Activated CD4-positive, alpha-beta T cell treated with anti-CD3 and anti-CD28 coated beads, Interleukin-2, amount 10 ng/mL, durations not matched to agents 7 days and 5 days (primary cell): Measurements from ENCODE around the gene CMBL. TPM values are rescaled to one million over a fixed set of nuclear protein-coding genes. Genes with fewer than 3 reads are reported as not detected.
"Not testable (repeated sequence)": the region's sequence is repeated elsewhere in the genome, so short reads cannot be mapped to it uniquely, and the experiment has no call there.

Experiments
- CTCF ChIA-PET: fragments of 350-600 bp; sonication (Branson Sonifier 250); formaldehyde crosslinking; loops from one replicate; lab custom pipeline; 2021; ENCODE audit warnings: antibody characterized with exemption; lab: Charles Lee
- POLR2A ChIA-PET: fragments of 350-600 bp; sonication (Branson Sonifier 250); formaldehyde crosslinking; loops from one replicate; lab custom pipeline; 2021; ENCODE audit warnings: antibody characterized with exemption; lab: Charles Lee
- DNase-seq: peaks from one replicate; pipeline ENCODE4 v3.0.0-alpha.2; 2020
- H3K27ac Mint-ChIP-seq: one replicate; pipeline ENCODE4 v1.8.0; 2021; ENCODE audit warnings: mild to moderate bottlenecking, moderate library complexity, mixed read lengths
- H3K27me3 Mint-ChIP-seq: one replicate; pipeline ENCODE4 v1.8.0; 2021; ENCODE audit warnings: mixed read lengths
- H3K36me3 Mint-ChIP-seq: one replicate; pipeline ENCODE4 v1.8.0; 2021; ENCODE audit warnings: low read depth, mixed read lengths
- H3K4me1 Mint-ChIP-seq: one replicate; pipeline ENCODE4 v1.8.0; 2021; ENCODE audit warnings: mixed read lengths
- H3K4me3 Mint-ChIP-seq: one replicate; pipeline ENCODE4 v1.8.0; 2021; ENCODE audit warnings: mild to moderate bottlenecking, moderate library complexity, mixed read lengths
- H3K9me3 Mint-ChIP-seq: one replicate; pipeline ENCODE4 v1.8.0; 2021; ENCODE audit warnings: mixed read lengths
- total RNA-seq, 2 experiments: library from RNA; stranded (reverse); gene quantifications; one replicate each; pipeline ENCODE4 v1.2.3, GENCODE V29; 2021

The CMBL gene
- total RNA-seq, 2 experiments from 2014 or later: 0.64 to 1.4 TPM

- Mint-ChIP-seq H3K27ac (no peak overlapping the region), H3K27me3 (no peaks in the 10 kb centered on the region), H3K4me3 (no peak overlapping the region), H3K36me3 (no peaks in the 10 kb centered on the region), H3K9me3 (no peaks in the 10 kb centered on the region), H3K4me1 (peaks cover 13% of the 10 kb centered on the region)
- ChIA-PET POLR2A (no interaction called here), CTCF (interaction anchor here (0.7 to 2.7 kb wide), 14 partner anchors 8 to 344 kb away, joined by 3 to 19 read pairs (median 4); no protein-coding TSS in a partner anchor)
- DNase-seq: peak; percentile 77
Observed at GRCh38 chr5:10283927-10284635, 23.6 kb downstream of the CMBL start.

GRCh38 chr5:10279925-10280720, 27.6 kb downstream of the CMBL start:
- H3K27ac Mint-ChIP-seq: no peak overlapping the region
- no peaks in the 10 kb centered on the region for H3K36me3 Mint-ChIP-seq
- DNase-seq: no peak
- H3K4me3 Mint-ChIP-seq: no peak overlapping the region
- H3K4me1 Mint-ChIP-seq: peaks cover 17% of the 10 kb centered on the region
- ChIA-PET POLR2A (no interaction called here), CTCF (interaction anchor here (0.9 kb wide), 1 partner anchor 14 kb away, joined by 3 read pairs; no protein-coding TSS in a partner anchor)
- H3K27me3 Mint-ChIP-seq: no peaks in the 10 kb centered on the region
- no peaks in the 10 kb centered on the region for H3K9me3 Mint-ChIP-seq

GRCh38 chr5:10279328-10279727, 28.4 kb downstream of the CMBL start:
- Mint-ChIP-seq H3K27me3 (no peaks in the 10 kb centered on the region), H3K4me3 (no peak overlapping the region), H3K27ac (no peak overlapping the region), H3K9me3 (no peaks in the 10 kb centered on the region), H3K4me1 (peaks cover 20% of the 10 kb centered on the region), H3K36me3 (peaks cover 2% of the 10 kb centered on the region)
- no peak for DNase-seq
- ChIA-PET POLR2A (no interaction called here), CTCF (interaction anchor here (0.8 kb wide), 1 partner anchor 10 kb away, joined by 4 read pairs; no protein-coding TSS in a partner anchor)

- ChIA-PET CTCF (interaction anchor here (0.8 kb wide), 1 partner anchor 9 kb away, joined by 4 read pairs; no protein-coding TSS in a partner anchor), POLR2A (no interaction called here)
- H3K27me3 Mint-ChIP-seq: no peaks in the 10 kb centered on the region
Observed at GRCh38 chr5:10278658-10279279, 28.9 kb downstream of the CMBL start.

GRCh38 chr5:10277773-10278630, 29.7 kb downstream of the CMBL start:
- ChIA-PET POLR2A (no interaction called here), CTCF (no interaction called here)
- Mint-ChIP-seq H3K4me1 (peaks cover 23% of the 10 kb centered on the region), H3K27ac (no peak overlapping the region), H3K4me3 (no peak overlapping the region), H3K36me3 (peaks cover 2% of the 10 kb centered on the region), H3K27me3 (no peaks in the 10 kb centered on the region), H3K9me3 (peaks cover 6% of the 10 kb centered on the region)
- DNase-seq: no peak

More at GRCh38 chr5:10278658-10279279, 28.9 kb downstream of the CMBL start:
- Mint-ChIP-seq H3K9me3 (peaks cover 4% of the 10 kb centered on the region), H3K36me3 (peaks cover 2% of the 10 kb centered on the region), H3K4me3 (no peak overlapping the region), H3K4me1 (peaks cover 21% of the 10 kb centered on the region), H3K27ac (no peak overlapping the region)
- DNase-seq: no peak

GRCh38 chr5:10276691-10277090, 31.0 kb downstream of the CMBL start:
- Mint-ChIP-seq H3K27ac (no peak overlapping the region), H3K36me3 (peaks cover 2% of the 10 kb centered on the region), H3K4me3 (no peak overlapping the region), H3K4me1 (peaks cover 31% of the 10 kb centered on the region), H3K27me3 (no peaks in the 10 kb centered on the region), H3K9me3 (peaks cover 6% of the 10 kb centered on the region)
- POLR2A ChIA-PET: interaction anchor here (0.6 kb wide), 1 partner anchor 116 kb away, joined by 4 read pairs; no protein-coding TSS in a partner anchor
- no peak for DNase-seq
- CTCF ChIA-PET: no interaction called here

- H3K27ac Mint-ChIP-seq: no peak overlapping the region
- H3K36me3 Mint-ChIP-seq: peaks cover 2% of the 10 kb centered on the region
- ChIA-PET POLR2A (no interaction called here), CTCF (no interaction called here)
- peaks cover 2% of the 10 kb centered on the region for H3K27me3 Mint-ChIP-seq
- H3K4me3 Mint-ChIP-seq: no peak overlapping the region
- peaks cover 6% of the 10 kb centered on the region for H3K9me3 Mint-ChIP-seq
- DNase-seq: no peak
- H3K4me1 Mint-ChIP-seq: peaks cover 31% of the 10 kb centered on the region
Observed at GRCh38 chr5:10275991-10276390, 31.7 kb downstream of the CMBL start.

- ChIA-PET CTCF (no interaction called here), POLR2A (no interaction called here)
- H3K27ac Mint-ChIP-seq: no peak overlapping the region
- no peak overlapping the region for H3K4me3 Mint-ChIP-seq
- H3K27me3 Mint-ChIP-seq: peaks cover 2% of the 10 kb centered on the region
- peaks cover 33% of the 10 kb centered on the region for H3K4me1 Mint-ChIP-seq
- H3K36me3 Mint-ChIP-seq: peaks cover 2% of the 10 kb centered on the region
- no peak for DNase-seq
- H3K9me3 Mint-ChIP-seq: peaks cover 6% of the 10 kb centered on the region
Observed at GRCh38 chr5:10275460-10275859, 32.2 kb downstream of the CMBL start.

- Mint-ChIP-seq H3K27ac (peak overlapping the region; percentile 7), H3K4me1 (peaks cover 33% of the 10 kb centered on the region)
- H3K27me3 Mint-ChIP-seq, DNase-seq, H3K4me3 Mint-ChIP-seq, POLR2A ChIA-PET, CTCF ChIA-PET, H3K36me3 Mint-ChIP-seq, H3K9me3 Mint-ChIP-seq: not testable (repeated sequence)
Observed at GRCh38 chr5:10272875-10273209, 34.9 kb downstream of the CMBL start.

GRCh38 chr5:10272053-10272874, 35.4 kb downstream of the CMBL start:
- H3K27me3 Mint-ChIP-seq: peaks cover 2% of the 10 kb centered on the region
- peak overlapping the region; percentile 7 for H3K27ac Mint-ChIP-seq
- no peak for DNase-seq
- H3K4me1 Mint-ChIP-seq: peaks cover 33% of the 10 kb centered on the region
- no peak overlapping the region for H3K4me3 Mint-ChIP-seq
- H3K36me3 Mint-ChIP-seq: peaks cover 2% of the 10 kb centered on the region
- ChIA-PET CTCF (no interaction called here), POLR2A (no interaction called here)
- peaks cover 6% of the 10 kb centered on the region for H3K9me3 Mint-ChIP-seq

GRCh38 chr5:10268100-10268499, 39.6 kb downstream of the CMBL start:
- POLR2A ChIA-PET: interaction anchor here (0.6 kb wide), 1 partner anchor 18 kb away, joined by 3 read pairs; the partner anchor contains the start of gene CCT5
- H3K36me3 Mint-ChIP-seq: peaks cover 35% of the 10 kb centered on the region

More at GRCh38 chr5:10268100-10268499, 39.6 kb downstream of the CMBL start:
- Mint-ChIP-seq H3K9me3 (no peaks in the 10 kb centered on the region), H3K27ac (no peak overlapping the region), H3K4me3 (no peak overlapping the region), H3K27me3 (peaks cover 2% of the 10 kb centered on the region), H3K4me1 (peaks cover 11% of the 10 kb centered on the region)
- CTCF ChIA-PET: no interaction called here
- DNase-seq: no peak
